ENCODE measurements around the gene CEP135. TPM values are rescaled to one million over a fixed set of nuclear protein-coding genes. Genes with fewer than 3 reads are reported as not detected.

The CEP135 gene
- total RNA-seq, 1 experiment from 2014 or later: 10.9 TPM

- no peak overlapping the region for H2AFZ ChIP-seq (ENCODE audit: low read depth, low read length, poor library complexity, severe bottlenecking)
- RAD21 ChIA-PET (ENCODE audit: low non-redundant PET in 1 of 2, low total read pairs in 2 of 2, uncharacterized antibody in 2 of 2, unreplicated experiment in 2 of 2): no interaction called here
- no TSS peak for BruUV-seq (replicated peaks)
- H3K79me2 ChIP-seq (ENCODE audit: insufficient read depth, low read length): peaks cover 5% of the 10 kb centered on the region; the same call in 1 of the 2 replicates
- CTCF ChIA-PET: no interaction called here
- H3K27me3 ChIP-seq (ENCODE audit: insufficient read depth, low read length): no peaks in the 10 kb centered on the region
- POLR2A ChIA-PET: no interaction called here
- H3K9me3 ChIP-seq (ENCODE audit: control insufficient read depth in 1 of 2, insufficient read depth in 1 of 2, low read depth in 1 of 2, low read length in 2 of 2): no peaks in the 10 kb centered on the region
- H3K9me2 ChIP-seq (ENCODE audit: insufficient read depth): no peaks in the 10 kb centered on the region
- H3K27ac ChIP-seq (ENCODE audit: low read depth, low read length): no peak overlapping the region
- H3K4me2 ChIP-seq (ENCODE audit: low read length): no peak overlapping the region
- H3K36me3 ChIP-seq (ENCODE audit: control insufficient read depth in 1 of 2, insufficient read depth in 2 of 2, low read length in 2 of 2): no peaks in the 10 kb centered on the region
- intact Hi-C loops (cut with micrococcal nuclease): no loop called here
- H3K9ac ChIP-seq (ENCODE audit: low read length): no peak overlapping the region
- peaks cover 0 to 4% of the 10 kb centered on the region in 2 experiments; a peak in 1 of 4 replicates for H3K4me1 ChIP-seq (ENCODE audit: control insufficient read depth in 1 of 2, insufficient read depth in 2 of 2, low read length in 2 of 2)
- ATAC-seq (no peak), DNase-seq (ENCODE audit: low read depth, low spot score) (no peak)
- no peak overlapping the region for H3K4me3 ChIP-seq (replicated peaks in 1 of 2; ENCODE audit: low read depth in 1 of 2, low read length in 2 of 2)
- no peaks in the 10 kb centered on the region for H4K20me1 ChIP-seq (ENCODE audit: insufficient read depth)
- TF ChIP-seq ZFX (IDR thresholded peaks at IDR 0.05) (no peak), ZNF274 (IDR thresholded peaks at IDR 0.05; ENCODE audit: low read depth, low read length) (no peak), YY1 (IDR thresholded peaks at IDR 0.05; ENCODE audit: extremely low read depth, insufficient replicate concordance, low read depth, low read length) (no peak), EZH2 (IDR thresholded peaks at IDR 0.05) (no peak), JUND (IDR thresholded peaks at IDR 0.05) (no peak), POLR2AphosphoS5 (IDR thresholded peaks at IDR 0.05; ENCODE audit: low read depth, low read length) (no peak), POLR2A (IDR thresholded peaks at IDR 0.05; ENCODE audit: borderline replicate concordance, extremely low read depth, insufficient read depth, insufficient read length) (no peak), ATF3 (IDR thresholded peaks at IDR 0.05) (no peak), SIN3A (IDR thresholded peaks at IDR 0.05; ENCODE audit: low read depth) (no peak), EGR1 (IDR thresholded peaks at IDR 0.05; ENCODE audit: low read depth) (no peak), CBX3 (IDR thresholded peaks at IDR 0.05; ENCODE audit: low read depth) (no peak), SP1 (IDR thresholded peaks at IDR 0.05; ENCODE audit: low read depth) (no peak), ELF1 (IDR thresholded peaks at IDR 0.05; ENCODE audit: borderline replicate concordance, low read depth) (no peak), FOSL1 (IDR thresholded peaks at IDR 0.05; ENCODE audit: low read depth) (no peak), TCF7L2 (IDR thresholded peaks at IDR 0.05; ENCODE audit: borderline replicate concordance, extremely low read depth, insufficient read depth, insufficient read length) (no peak), RAD21 (IDR thresholded peaks at IDR 0.05; ENCODE audit: low read depth) (no peak), SRF (IDR thresholded peaks at IDR 0.05; ENCODE audit: low read depth) (no peak)
- TF ChIP-seq, protein P1, sequence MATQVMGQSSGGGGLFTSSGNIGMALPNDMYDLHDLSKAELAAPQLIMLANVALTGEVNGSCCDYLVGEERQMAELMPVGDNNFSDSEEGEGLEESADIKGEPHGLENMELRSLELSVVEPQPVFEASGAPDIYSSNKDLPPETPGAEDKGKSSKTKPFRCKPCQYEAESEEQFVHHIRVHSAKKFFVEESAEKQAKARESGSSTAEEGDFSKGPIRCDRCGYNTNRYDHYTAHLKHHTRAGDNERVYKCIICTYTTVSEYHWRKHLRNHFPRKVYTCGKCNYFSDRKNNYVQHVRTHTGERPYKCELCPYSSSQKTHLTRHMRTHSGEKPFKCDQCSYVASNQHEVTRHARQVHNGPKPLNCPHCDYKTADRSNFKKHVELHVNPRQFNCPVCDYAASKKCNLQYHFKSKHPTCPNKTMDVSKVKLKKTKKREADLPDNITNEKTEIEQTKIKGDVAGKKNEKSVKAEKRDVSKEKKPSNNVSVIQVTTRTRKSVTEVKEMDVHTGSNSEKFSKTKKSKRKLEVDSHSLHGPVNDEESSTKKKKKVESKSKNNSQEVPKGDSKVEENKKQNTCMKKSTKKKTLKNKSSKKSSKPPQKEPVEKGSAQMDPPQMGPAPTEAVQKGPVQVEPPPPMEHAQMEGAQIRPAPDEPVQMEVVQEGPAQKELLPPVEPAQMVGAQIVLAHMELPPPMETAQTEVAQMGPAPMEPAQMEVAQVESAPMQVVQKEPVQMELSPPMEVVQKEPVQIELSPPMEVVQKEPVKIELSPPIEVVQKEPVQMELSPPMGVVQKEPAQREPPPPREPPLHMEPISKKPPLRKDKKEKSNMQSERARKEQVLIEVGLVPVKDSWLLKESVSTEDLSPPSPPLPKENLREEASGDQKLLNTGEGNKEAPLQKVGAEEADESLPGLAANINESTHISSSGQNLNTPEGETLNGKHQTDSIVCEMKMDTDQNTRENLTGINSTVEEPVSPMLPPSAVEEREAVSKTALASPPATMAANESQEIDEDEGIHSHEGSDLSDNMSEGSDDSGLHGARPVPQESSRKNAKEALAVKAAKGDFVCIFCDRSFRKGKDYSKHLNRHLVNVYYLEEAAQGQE (IDR thresholded peaks at IDR 0.05; ENCODE audit: low read depth): no peak
- TF ChIP-seq, protein P2, sequence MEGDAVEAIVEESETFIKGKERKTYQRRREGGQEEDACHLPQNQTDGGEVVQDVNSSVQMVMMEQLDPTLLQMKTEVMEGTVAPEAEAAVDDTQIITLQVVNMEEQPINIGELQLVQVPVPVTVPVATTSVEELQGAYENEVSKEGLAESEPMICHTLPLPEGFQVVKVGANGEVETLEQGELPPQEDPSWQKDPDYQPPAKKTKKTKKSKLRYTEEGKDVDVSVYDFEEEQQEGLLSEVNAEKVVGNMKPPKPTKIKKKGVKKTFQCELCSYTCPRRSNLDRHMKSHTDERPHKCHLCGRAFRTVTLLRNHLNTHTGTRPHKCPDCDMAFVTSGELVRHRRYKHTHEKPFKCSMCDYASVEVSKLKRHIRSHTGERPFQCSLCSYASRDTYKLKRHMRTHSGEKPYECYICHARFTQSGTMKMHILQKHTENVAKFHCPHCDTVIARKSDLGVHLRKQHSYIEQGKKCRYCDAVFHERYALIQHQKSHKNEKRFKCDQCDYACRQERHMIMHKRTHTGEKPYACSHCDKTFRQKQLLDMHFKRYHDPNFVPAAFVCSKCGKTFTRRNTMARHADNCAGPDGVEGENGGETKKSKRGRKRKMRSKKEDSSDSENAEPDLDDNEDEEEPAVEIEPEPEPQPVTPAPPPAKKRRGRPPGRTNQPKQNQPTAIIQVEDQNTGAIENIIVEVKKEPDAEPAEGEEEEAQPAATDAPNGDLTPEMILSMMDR (IDR thresholded peaks at IDR 0.05 in 2 of 3, conservative IDR thresholded peaks at IDR 0.05 in 1 of 3; ENCODE audit: borderline replicate concordance in 1 of 3, insufficient read depth in 1 of 3, low read depth in 2 of 3, low read length in 2 of 3): no peak
Measured at GRCh38 chr4:56080384-56080783, 131.6 kb downstream of the CEP135 start.
